HG03196 (cell line): ENCODE measurements around the gene ARCN1.

Experiments
- ATAC-seq: cut with Tn5 transposase; IDR thresholded peaks from one replicate; pipeline ENCODE4 v1.9.1; 2021; ENCODE audit not compliant: unreplicated experiment

The ARCN1 gene

DNA sequence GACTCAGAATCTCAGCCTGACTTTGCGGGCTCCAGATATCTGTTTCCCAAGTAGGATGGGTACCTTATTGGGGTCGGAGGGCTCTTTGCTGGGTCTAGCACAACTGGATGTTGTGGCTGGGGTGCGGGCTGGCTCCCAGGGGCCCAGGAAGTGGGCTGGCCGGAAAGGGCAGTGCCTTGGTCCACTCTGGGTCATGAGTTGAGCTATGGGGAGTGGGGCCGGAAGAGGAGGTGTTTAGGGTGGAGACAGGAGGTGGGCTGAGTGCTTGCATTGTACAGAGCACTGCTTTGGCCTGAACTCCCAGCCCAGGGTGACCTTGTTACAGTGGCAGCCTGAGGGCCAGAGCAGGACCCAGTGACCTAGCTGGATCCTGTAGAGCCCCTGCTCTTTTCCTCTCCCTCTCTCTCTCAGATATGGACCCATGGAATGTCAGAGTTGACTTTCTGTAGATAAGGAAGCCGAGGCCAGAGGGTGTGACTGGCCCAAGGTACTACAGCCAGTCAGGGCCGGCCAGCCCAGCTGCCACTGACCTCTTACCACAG, 48.4 kb downstream of the ARCN1 start:
- no peak for ATAC-seq

DNA sequence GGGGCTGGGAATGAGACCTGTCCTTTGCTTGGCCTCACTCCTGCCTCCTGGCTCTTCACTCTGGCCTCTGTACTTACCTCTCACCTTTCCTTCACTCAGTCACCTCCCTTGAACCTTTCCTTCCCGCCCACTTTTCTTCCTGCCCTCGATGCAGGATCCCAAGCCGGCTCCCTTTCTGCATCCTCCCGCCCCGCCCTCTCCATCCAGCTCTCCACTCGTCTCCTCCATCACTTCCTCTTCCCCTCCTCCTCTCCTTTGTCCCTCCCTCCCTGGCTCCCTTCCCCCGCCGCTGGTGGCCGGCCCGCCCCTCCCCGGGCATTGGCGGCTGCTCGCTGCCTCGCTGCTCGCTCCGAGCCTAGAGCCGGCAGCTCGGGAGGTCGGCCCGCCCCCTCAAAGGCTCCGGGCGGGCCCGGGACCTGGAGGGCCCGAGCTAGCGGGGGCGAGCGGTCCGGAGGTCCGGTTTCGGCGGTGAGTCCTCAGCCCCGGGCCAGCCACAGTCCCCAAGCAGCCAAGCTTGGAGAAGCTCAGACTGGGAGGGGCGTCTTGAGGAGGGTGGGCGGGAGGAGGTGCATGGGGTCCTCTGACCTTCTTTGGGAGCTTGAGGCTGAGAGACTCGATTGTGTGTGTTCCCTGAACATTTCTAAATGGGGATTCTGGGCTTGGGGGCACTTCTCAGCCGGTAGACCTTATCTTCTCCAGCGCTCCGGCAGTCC, 49.0 kb downstream of the ARCN1 start:
- no peak for ATAC-seq

- no peak for ATAC-seq
These were observed 49.7 kb downstream of the ARCN1 start for GRCh38 chr11:118621784-118622375.

DNA sequence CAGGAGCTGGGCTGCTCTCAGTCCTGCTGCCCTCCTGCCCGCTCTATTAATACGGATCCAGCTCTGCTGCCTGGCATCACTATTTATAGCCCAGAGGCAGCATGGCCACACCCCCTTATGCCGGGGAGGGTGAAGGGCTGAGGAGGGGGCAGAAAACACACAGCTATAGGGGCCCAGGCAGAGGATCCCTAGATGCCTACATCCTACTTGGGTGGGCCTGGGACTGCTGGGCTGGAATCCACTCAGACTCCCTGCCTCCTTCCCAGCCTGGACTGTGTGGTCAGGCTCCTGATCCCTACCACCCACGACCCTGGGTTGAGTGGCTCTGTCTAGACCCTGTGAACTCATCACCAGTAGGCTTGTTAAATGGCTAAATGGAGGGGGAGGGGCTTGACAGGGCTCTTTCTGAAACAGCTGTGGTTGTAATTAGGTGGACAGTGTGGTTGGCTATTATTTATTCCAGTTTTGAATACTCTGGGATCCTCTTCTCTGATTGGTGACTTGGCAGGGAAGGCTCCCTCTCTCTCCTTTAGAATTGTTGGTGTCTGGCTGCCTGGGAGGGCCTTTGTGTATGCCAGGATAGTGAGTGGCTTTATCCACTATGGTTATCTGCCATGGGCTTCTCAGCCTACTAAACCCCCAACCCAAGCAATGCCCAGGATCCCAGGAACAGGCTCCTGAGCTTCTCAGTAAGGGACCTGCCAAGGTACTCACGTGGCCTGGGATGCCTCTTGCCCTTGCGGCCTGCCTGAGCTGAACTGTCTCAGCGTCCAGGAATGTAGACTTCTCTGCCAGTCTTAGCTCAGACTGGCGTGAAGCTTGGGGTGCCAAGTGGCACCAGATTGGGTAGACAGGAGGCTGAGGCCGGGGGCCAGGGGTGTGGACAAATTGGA, 50.4 kb downstream of the ARCN1 start:
- ATAC-seq, result no peak

- no peak for ATAC-seq
These were observed 51.1 kb downstream of the ARCN1 start for GRCh38 chr11:118623269-118623655.

GRCh38 chr11:118625036-118625690, 53.0 kb downstream of the ARCN1 start:
- no peak for ATAC-seq

DNA sequence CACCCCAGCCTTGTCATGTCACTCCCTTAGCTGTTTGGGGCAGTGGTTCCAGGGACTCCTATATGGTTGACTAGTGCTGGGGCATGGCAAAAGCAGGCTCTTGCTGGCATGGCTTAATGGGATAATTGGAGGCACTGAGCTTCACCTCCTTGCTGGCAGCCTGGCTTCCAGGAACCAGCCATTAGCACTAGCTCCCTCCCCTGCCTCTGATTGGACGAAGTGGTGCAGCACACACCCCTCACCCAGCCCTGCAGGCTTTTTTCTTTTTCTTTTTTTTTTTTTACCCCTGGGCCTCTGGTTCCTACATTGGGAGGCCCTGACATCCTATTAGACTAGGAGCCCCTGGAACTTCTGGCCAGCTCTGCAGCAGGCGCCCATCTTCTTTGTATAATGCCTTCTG, 53.8 kb downstream of the ARCN1 start:
- no peak for ATAC-seq

DNA sequence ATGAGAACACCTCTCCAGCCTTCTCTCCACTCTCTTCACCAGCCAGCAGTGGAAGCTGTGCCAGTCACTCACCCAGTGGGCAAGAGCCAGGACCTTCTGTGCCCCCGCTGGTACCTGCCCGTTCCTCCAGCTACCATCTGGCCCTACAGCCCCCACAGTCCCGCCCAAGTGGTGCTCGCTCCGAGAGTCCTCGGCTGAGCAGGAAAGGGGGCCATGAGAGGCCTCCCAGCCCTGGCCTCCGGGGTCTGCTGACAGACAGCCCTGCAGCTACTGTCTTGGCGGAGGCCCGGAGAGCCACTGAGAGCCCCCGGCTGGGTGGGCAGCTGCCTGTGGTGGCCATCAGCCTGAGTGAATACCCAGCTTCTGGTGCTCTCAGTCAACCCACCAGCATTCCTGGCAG, 55.4 kb downstream of the ARCN1 start:
- ATAC-seq, result no peak

DNA sequence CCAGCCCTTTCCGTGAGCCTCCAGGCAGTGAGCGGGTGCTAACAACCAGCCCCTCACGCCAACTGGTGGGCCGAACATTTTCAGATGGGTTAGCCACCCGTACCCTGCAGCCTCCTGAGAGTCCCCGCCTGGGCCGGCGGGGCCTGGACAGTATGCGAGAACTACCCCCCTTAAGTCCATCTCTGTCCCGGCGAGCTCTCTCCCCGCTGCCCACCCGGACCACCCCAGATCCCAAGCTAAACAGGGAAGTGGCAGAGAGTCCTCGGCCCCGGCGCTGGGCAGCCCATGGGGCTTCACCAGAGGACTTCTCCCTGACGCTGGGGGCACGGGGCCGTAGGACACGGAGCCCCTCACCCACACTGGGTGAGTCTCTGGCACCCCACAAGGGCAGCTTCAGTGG, 55.8 kb downstream of the ARCN1 start:
- no peak for ATAC-seq

DNA sequence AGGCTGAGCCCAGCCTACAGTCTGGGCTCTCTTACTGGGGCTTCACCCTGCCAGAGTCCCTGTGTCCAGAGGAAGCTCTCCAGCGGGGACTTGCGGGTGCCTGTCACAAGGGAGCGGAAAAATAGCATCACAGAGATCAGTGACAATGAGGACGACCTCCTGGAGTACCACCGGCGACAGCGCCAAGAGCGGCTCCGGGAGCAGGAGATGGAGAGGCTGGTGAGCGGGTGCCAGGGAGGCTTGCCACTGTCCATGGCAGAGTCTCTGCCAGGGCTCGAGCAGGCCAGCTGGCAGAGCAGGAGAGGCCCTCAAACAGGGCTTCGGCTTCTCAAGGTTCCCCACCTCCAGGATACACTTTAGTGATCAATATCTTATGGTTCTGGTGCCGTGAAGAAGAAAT, 56.2 kb downstream of the ARCN1 start:
- no peak for ATAC-seq

DNA sequence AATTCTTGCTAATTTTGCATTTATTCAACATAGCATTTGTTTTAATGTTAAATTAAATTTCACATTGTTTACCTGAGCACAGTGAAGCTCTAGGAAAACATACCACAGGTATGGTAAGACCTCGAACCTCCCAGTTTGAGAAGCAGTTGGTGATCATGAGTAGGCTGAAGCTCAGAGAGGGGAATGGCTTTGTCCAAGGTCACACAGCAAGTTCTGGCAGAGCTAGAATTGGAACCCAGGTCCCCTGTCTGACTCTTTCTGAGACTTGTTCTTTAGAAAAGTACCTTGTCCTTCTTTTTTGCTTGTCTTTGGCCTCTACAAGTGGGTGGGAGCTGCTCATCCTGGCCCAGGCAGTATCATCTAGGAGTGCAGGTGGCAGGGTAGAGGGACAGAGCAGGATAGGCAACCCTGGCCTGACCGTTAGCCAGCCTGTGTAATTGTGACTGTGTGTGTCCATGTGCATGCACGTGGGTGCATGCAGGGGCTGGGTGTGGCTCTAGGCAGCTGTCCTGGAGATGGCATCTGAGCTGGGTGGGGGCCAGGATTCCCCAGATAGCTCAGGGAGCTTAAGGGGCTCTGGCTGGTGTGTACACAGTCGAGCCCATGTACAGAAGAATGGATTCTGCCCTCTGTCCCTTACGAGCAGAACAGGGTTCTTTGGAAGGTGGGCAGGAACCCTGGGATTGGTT, 56.8 kb downstream of the ARCN1 start:
- ATAC-seq, result no peak

DNA sequence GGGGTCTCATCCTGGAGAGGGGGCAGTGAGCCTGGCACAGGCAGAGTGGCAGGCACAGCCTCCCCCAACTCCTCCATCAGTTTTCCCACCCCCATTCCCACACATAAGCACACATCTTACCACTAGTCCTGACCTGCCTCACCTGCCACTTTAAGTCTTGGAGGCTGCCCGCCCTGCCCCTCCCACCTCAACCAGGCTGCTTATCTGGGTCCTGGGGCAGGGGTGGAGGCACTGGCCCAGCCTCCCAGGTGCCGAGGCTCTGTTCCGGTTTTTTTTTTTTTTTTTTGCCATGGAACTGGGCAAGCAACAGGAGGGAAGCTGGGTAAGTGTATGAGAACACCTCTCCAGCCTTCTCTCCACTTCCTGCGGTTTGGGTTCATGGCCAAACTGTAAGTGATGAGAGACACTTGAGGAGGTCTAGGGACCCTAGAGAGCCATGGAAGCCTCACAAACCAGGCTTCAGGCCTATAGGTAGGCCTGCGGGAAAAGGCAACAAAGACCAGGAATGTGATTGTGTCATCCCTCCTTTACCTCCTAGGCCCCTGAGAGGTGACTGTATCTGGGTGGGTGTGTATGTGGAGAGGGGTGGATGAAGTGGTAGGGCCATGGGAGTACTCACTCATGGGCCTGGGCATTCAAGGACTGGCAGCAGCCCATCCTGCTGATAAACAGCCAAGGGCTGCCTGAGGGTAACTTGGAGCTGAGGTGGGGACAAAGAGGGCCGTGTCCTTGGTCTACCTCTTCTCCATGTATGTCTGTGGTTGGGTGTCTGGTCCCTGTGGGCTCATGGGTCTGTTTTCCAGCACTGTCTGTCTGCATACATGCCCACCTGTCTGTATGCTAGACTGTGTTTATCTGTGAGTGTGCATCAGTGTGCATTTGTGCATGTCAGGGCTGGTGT, 57.8 kb downstream of the ARCN1 start:
- no peak for ATAC-seq

DNA sequence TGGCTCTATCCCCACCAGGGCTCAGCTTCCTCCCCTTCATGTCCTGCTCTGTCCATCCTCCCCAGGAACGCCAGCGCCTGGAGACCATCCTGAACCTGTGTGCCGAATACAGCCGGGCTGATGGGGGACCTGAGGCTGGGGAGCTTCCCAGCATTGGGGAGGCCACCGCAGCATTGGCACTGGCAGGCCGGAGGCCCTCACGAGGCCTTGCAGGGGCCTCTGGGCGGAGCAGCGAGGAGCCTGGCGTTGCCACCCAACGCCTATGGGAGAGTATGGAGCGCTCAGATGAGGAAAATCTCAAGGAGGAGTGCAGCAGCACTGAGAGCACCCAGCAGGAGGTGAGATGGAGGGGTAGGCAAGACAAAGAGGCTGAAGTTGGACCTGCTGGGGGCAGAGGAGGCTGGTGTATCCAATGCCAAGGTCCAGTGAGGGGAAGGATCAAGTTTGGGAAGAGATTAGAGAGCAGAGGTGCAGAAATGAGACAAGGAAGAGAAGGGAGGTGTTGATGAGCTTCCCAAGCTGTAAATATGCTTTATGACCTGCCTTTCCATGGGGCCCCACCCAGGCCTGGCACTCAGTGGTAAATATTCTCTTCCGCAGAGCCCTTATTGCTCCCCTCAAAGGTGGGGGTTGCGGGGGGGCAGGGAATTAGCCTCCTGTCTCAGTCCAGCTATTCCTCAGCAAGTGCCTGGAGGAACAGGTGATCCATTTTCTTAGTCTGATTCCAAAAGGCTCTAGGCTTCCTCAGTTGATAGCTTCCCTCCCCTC, 59.1 kb downstream of the ARCN1 start:
- ATAC-seq, result no peak

DNA sequence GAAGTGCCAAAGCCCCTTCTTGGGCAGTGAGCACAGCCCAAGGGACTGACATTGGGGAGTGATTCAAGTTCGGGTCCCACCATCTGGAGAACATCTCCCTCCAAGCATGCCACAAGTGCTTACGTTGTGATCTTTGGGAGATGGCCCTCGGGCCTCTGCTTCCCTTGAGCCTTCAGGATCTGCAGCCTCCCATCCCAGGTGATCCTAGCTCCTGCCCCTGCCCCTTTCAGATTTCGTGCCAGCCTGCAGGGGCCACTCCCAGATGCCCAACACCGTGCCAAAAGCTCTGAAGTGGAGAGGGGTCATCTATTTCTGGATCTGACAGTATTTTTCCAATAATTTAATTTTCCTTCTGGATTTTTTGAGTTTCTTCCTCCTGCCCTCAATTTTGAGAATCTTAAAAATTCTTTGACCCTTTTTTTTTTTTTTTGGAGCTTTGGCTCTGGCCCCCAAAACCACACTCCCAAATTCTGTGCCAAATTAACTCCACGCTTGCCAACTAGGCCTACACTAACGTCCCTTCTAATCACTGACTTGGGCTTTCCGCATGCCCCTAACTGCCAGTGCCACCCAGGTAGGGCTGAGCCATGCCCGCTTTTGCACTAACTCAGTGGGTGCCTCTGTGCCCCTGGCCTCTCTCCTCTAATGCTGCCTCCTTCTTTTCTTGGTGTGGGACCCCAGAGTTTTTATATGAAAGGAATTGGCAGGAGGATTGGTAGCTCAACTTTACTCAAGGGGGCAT, 60.5 kb downstream of the ARCN1 start:
- ATAC-seq, result no peak

DNA sequence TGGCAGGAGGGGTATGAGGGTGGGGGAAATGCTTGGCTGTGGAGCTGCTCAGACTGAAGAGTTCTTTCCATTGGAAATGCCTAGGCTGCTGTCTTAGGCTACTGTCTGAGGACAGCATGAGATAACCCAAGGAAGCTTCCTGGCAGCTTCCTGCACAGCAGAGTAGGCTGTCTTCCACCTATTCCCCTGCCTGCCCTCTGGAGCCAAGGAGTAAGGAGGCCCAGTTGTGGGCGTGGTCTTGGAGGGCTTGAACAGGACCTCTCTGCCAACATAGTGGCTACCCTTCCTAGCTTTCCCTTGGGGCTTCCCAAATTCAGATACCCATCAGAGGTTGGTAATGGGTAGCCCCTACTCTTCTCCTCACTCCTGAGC, 61.1 kb downstream of the ARCN1 start:
- ATAC-seq, result no peak

GRCh38 chr11:118633979-118634378, 61.8 kb downstream of the ARCN1 start:
- ATAC-seq, result no peak

GRCh38 chr11:118634431-118635236, 62.4 kb downstream of the ARCN1 start:
- no peak for ATAC-seq

GRCh38 chr11:118635237-118635591, 63.0 kb downstream of the ARCN1 start:
- no peak for ATAC-seq
